Measurements from ENCODE around the gene NLRP11. TPM values are rescaled to one million over a fixed set of nuclear protein-coding genes. Genes with fewer than 3 reads are reported as not detected.

Gene NLRP11
- total RNA-seq, 2 donors from 2014 or later, result not detected

DNA sequence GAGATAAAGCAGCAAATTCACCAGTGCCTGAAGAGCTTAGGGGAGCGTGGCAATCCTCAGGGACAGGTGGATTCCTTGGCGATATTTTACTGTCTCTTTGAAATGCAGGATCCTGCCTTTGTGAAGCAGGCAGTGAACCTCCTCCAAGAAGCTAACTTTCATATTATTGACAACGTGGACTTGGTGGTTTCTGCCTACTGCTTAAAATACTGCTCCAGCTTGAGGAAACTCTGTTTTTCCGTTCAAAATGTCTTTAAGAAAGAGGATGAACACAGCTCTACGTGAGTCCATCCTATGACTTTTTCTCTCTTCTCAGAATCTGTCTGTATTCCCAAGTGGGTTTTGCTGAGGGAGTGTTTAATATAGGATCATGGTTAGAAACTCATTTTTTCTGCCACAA, 27.2 kb upstream of the NLRP11 start:
- Histone ChIP-seq H3K27ac (no peak overlapping the region), H3K4me1 (ENCODE audit: control insufficient read depth in 1 of 2, low read depth in 2 of 2) (no peaks in the 10 kb centered on the region), H3K9me3 (no peaks in the 10 kb centered on the region), H3K4me3 (no peak overlapping the region), H3K27me3 (replicated peaks; ENCODE audit: insufficient read depth) (no peaks in the 10 kb centered on the region), H3K36me3 (no peaks in the 10 kb centered on the region)
- TF ChIP-seq, protein P1, sequence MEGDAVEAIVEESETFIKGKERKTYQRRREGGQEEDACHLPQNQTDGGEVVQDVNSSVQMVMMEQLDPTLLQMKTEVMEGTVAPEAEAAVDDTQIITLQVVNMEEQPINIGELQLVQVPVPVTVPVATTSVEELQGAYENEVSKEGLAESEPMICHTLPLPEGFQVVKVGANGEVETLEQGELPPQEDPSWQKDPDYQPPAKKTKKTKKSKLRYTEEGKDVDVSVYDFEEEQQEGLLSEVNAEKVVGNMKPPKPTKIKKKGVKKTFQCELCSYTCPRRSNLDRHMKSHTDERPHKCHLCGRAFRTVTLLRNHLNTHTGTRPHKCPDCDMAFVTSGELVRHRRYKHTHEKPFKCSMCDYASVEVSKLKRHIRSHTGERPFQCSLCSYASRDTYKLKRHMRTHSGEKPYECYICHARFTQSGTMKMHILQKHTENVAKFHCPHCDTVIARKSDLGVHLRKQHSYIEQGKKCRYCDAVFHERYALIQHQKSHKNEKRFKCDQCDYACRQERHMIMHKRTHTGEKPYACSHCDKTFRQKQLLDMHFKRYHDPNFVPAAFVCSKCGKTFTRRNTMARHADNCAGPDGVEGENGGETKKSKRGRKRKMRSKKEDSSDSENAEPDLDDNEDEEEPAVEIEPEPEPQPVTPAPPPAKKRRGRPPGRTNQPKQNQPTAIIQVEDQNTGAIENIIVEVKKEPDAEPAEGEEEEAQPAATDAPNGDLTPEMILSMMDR (IDR thresholded peaks at IDR 0.05), result no peak
- DNase-seq (ENCODE audit: low spot score) (no peak), ATAC-seq (ENCODE audit: insufficient number of reproducible peaks, low FRiP score, low read depth) (no peak)

DNA sequence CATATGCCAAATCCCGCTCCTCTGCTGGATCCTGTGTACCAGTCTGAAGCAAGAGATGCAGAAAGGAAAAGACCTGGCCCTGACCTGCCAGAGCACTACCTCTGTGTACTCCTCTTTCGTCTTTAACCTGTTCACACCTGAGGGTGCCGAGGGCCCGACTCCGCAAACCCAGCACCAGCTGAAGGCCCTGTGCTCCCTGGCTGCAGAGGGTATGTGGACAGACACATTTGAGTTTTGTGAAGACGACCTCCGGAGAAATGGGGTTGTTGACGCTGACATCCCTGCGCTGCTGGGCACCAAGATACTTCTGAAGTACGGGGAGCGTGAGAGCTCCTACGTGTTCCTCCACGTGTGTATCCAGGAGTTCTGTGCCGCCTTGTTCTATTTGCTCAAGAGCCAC, 26.6 kb upstream of the NLRP11 start:
- no peak for DNase-seq (ENCODE audit: low spot score)

DNA sequence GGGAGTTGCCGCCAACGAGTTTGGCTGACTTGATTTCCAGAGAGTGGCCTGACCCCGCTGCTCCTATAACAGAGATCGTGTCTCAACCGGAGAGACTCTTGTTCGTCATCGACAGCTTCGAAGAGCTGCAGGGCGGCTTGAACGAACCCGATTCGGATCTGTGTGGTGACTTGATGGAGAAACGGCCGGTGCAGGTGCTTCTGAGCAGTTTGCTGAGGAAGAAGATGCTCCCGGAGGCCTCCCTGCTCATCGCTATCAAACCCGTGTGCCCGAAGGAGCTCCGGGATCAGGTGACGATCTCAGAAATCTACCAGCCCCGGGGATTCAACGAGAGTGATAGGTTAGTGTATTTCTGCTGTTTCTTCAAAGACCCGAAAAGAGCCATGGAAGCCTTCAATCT, 26.2 kb upstream of the NLRP11 start:
- DNase-seq (ENCODE audit: low spot score), result no peak
- ATAC-seq (ENCODE audit: insufficient number of reproducible peaks, low FRiP score, low read depth), result no peak
- no peaks in the 10 kb centered on the region for H3K4me1 ChIP-seq (ENCODE audit: control insufficient read depth in 1 of 2, low read depth in 2 of 2)
- no peaks in the 10 kb centered on the region for H3K36me3 ChIP-seq
- no peaks in the 10 kb centered on the region for H3K27me3 ChIP-seq (replicated peaks; ENCODE audit: insufficient read depth)
- H3K4me3 ChIP-seq, result no peak overlapping the region
- TF ChIP-seq, protein P1 (IDR thresholded peaks at IDR 0.05), result no peak
- H3K9me3 ChIP-seq, result no peaks in the 10 kb centered on the region
- no peak overlapping the region for H3K27ac ChIP-seq

More for the DNA sequence above, 26.6 kb upstream of the NLRP11 start:
- no peaks in the 10 kb centered on the region for H3K27me3 ChIP-seq (replicated peaks; ENCODE audit: insufficient read depth)
- H3K27ac ChIP-seq, result no peak overlapping the region
- no peaks in the 10 kb centered on the region for H3K4me1 ChIP-seq (ENCODE audit: control insufficient read depth in 1 of 2, low read depth in 2 of 2)
- H3K9me3 ChIP-seq, result no peaks in the 10 kb centered on the region
- no peak overlapping the region for H3K4me3 ChIP-seq
- TF ChIP-seq, protein P1 (IDR thresholded peaks at IDR 0.05), result no peak
- no peak for ATAC-seq (ENCODE audit: insufficient number of reproducible peaks, low FRiP score, low read depth)
- no peaks in the 10 kb centered on the region for H3K36me3 ChIP-seq

DNA sequence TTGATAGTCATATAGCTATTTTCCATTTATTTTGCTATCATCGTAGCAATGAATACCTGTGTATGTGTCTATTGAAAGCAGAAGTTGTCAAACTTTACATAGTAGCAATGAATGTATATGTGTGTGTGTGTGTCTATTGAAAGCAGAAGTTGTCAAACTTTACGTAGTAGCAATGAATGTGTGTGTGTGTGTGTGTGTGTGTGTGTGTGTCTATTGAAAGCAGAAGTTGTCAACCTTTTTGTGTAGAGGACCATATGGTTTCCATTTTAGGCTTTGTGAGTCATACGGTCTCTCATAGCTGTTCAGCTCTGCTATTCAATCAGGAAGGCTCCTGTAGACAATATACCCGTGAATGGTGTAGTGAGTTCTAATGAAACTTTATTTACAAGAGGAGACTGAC, 25.4 kb upstream of the NLRP11 start:
- H3K4me1 ChIP-seq (ENCODE audit: control insufficient read depth in 1 of 2, low read depth in 2 of 2), result no peaks in the 10 kb centered on the region
- H3K36me3 ChIP-seq, result no peaks in the 10 kb centered on the region
- ATAC-seq (ENCODE audit: insufficient number of reproducible peaks, low FRiP score, low read depth) (no peak), DNase-seq (ENCODE audit: low spot score) (no peak)
- H3K27me3 ChIP-seq (replicated peaks; ENCODE audit: insufficient read depth), result no peaks in the 10 kb centered on the region
- no peaks in the 10 kb centered on the region for H3K9me3 ChIP-seq
- H3K4me3 ChIP-seq, result no peak overlapping the region
- no peak overlapping the region for H3K27ac ChIP-seq
- TF ChIP-seq, protein P1 (IDR thresholded peaks at IDR 0.05), result no peak

DNA sequence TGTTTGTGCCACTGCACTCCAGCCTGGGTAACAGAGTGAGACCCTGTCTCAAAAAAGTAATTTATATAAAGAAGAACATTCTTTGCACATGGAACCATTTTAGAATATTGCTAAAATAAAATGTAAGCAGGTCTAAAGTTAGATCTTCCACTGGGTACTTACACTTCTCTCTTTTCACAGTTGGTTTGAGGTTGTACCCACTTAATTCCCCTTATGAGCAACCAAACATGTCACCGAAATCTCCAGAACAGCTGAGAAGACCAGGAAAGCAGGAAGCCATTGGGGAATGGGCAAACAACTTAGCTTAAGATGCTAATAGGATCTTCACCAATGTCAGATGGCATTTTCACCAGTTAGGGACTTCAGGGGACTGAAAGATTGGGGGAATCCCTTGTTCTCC, 23.4 kb upstream of the NLRP11 start:
- DNase-seq (ENCODE audit: low spot score), result no peak
- no peak overlapping the region for H3K27ac ChIP-seq
- H3K9me3 ChIP-seq, result no peaks in the 10 kb centered on the region
- no peaks in the 10 kb centered on the region for H3K4me1 ChIP-seq (ENCODE audit: control insufficient read depth in 1 of 2, low read depth in 2 of 2)
- H3K4me3 ChIP-seq, result no peak overlapping the region
- TF ChIP-seq, protein P1 (IDR thresholded peaks at IDR 0.05), result no peak
- ATAC-seq (ENCODE audit: insufficient number of reproducible peaks, low FRiP score, low read depth), result no peak
- H3K27me3 ChIP-seq (replicated peaks; ENCODE audit: insufficient read depth), result no peaks in the 10 kb centered on the region
- H3K36me3 ChIP-seq, result no peaks in the 10 kb centered on the region

All from thoracic aorta (tissue), 2 donors.